GM12892 (cell line): ENCODE data around the gene CSNK1D.

Source experiments
- POLR2A ChIP-seq: IDR thresholded peaks from 2 replicates; pipeline ENCODE4 v1.6.1; 2011; ENCODE audit warnings: low read depth, low read length, control low read depth
- POLR2AphosphoS5 ChIP-seq: IDR thresholded peaks from 2 replicates; pipeline ENCODE4 v1.6.1; 2011; ENCODE audit warnings: low read depth, low read length, control low read depth
- TAF1 ChIP-seq: IDR thresholded peaks from 2 replicates; pipeline ENCODE4 v1.6.1; 2011; ENCODE audit warnings: low read depth, mild to moderate bottlenecking, control low read depth, low read length, borderline replicate concordance

DNA sequence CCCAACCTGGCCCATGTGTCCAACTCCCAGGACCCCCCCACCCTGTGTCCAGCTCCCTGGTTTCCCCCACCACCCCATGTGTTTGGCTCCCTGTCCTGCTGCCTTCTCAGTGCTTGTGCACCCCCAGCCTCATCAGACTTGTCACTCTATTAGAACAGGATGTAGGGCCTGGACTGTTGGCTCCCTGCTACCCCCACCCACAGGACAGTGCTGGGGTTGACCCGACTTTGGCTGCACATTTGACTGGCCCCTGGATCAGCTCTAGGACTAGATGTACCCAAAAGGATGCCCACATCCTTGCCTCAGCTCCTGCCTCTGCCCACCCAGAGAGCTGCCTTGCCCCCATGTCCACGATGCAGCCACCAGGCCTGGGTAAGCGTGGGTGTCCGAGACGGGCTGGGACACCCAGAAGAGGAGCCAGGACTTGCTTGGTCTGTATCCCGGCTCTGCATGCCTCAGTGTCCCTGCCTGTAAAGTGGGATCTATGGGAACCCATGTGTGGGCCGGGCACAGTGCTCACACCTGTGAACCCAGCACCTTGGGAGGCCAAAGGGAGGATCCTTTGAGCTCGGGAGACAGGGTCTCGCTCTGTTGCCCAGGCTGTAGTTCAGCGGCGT is 59.4 kb downstream of the CSNK1D start:
- TF ChIP-seq POLR2A, result no peak
- no peak for TF ChIP-seq POLR2AphosphoS5
- TF ChIP-seq TAF1, result no peak
